Measurements from ENCODE around the gene RGS8.
"Not testable (repeated sequence)": the region's sequence is repeated elsewhere in the genome, so short reads cannot be mapped to it uniquely, and the experiment has no call there.

Gene RGS8

GRCh38 chr1:182700351-182700709, 15.9 kb upstream of the RGS8 start:
- DNase-seq: no peak

GRCh38 chr1:182699393-182700350, 15.3 kb upstream of the RGS8 start:
- DNase-seq: peak; percentile 37

GRCh38 chr1:182698971-182699370, 14.6 kb upstream of the RGS8 start:
- no peak for DNase-seq

GRCh38 chr1:182693139-182693538, 8.8 kb upstream of the RGS8 start:
- DNase-seq: not testable (repeated sequence)

- no peak for DNase-seq
These were observed 6.6 kb upstream of the RGS8 start for GRCh38 chr1:182690886-182691443.

GRCh38 chr1:182688436-182689205, 4.2 kb upstream of the RGS8 start:
- DNase-seq: no peak

GRCh38 chr1:182687361-182687760, 3.0 kb upstream of the RGS8 start:
- DNase-seq: no peak

GRCh38 chr1:182686446-182686845, 2.1 kb upstream of the RGS8 start:
- DNase-seq: no peak

GRCh38 chr1:182685215-182685614, 828 bp upstream of the RGS8 start:
- DNase-seq: no peak

GRCh38 chr1:182682898-182683501, 1.4 kb downstream of the RGS8 start:
- DNase-seq: no peak

- DNase-seq: no peak
These were observed 2.0 kb downstream of the RGS8 start for GRCh38 chr1:182682406-182682805.

GRCh38 chr1:182681568-182681912, 2.8 kb downstream of the RGS8 start:
- no peak for DNase-seq

GRCh38 chr1:182680901-182681567, 3.4 kb downstream of the RGS8 start:
- no peak for DNase-seq

- no peak for DNase-seq
These were observed 4.0 kb downstream of the RGS8 start for GRCh38 chr1:182680408-182680807.

GRCh38 chr1:182679684-182680083, 4.7 kb downstream of the RGS8 start:
- no peak for DNase-seq

- DNase-seq: no peak
These were observed 6.8 kb downstream of the RGS8 start for GRCh38 chr1:182677397-182678098.

GRCh38 chr1:182676274-182676673, 8.1 kb downstream of the RGS8 start:
- DNase-seq: no peak

- DNase-seq: no peak
These were observed 9.8 kb downstream of the RGS8 start for GRCh38 chr1:182674346-182675246.

GRCh38 chr1:182672487-182672836, 11.9 kb downstream of the RGS8 start:
- no peak for DNase-seq

GRCh38 chr1:182671750-182672486, 12.5 kb downstream of the RGS8 start:
- no peak for DNase-seq
